OCI-LY7 (cell line): ENCODE measurements around the gene STMP1.

ENCODE experiments used
- EZH2phosphoT487 ChIP-seq: fragments of 200-600 bp; sonication (generic); IDR thresholded peaks from 2 replicates; pipeline ENCODE4 v1.6.1; 2018; ENCODE audit warnings: low read depth, borderline replicate concordance, mild to moderate bottlenecking, mixed run types, antibody characterized with exemption, low read length, moderate library complexity, mixed read lengths
- TF ChIP-seq, protein P1 (sequence below): fragments of 200-600 bp; sonication (generic); conservative IDR thresholded peaks from 2 replicates; pipeline ENCODE4 v1.5.1; 2014; ENCODE audit warnings: mild to moderate bottlenecking, antibody characterized with exemption, low read length, moderate library complexity, mixed read lengths

DNA sequence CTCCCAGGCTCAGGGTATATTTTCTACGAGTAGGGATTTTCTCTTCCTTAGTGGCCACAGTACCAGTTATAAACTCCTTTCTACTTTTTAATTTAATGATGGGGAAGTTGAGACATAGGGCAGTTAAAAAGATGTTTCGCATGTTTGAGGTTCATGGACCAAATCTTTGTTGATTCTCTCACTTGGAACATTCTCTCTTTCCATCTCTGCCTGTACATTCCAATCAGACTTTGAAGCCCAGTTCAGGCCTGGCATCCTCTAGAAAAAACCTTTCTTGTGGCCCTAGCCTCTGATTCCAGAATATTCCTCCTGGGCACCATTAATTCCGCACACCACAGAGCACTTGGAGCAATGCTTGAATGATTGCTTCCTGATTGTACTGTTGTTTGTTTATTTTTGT lies 47.2 kb downstream of the STMP1 start:
- TF ChIP-seq, protein P1, sequence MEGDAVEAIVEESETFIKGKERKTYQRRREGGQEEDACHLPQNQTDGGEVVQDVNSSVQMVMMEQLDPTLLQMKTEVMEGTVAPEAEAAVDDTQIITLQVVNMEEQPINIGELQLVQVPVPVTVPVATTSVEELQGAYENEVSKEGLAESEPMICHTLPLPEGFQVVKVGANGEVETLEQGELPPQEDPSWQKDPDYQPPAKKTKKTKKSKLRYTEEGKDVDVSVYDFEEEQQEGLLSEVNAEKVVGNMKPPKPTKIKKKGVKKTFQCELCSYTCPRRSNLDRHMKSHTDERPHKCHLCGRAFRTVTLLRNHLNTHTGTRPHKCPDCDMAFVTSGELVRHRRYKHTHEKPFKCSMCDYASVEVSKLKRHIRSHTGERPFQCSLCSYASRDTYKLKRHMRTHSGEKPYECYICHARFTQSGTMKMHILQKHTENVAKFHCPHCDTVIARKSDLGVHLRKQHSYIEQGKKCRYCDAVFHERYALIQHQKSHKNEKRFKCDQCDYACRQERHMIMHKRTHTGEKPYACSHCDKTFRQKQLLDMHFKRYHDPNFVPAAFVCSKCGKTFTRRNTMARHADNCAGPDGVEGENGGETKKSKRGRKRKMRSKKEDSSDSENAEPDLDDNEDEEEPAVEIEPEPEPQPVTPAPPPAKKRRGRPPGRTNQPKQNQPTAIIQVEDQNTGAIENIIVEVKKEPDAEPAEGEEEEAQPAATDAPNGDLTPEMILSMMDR, result no peak
- TF ChIP-seq EZH2phosphoT487, result no peak
